GM10266 (cell line): ENCODE measurements around the gene NPFF.

Source experiments
- DNase-seq: peaks from one replicate; pipeline ENCODE4 v3.0.0; 2012; ENCODE audit errors: extremely low spot score
- CTCF ChIP-seq: IDR thresholded peaks from 2 replicates; pipeline ENCODE4 v1.5.1; 2012; ENCODE audit warnings: mild to moderate bottlenecking, low read depth; ENCODE audit not compliant: control insufficient read depth, insufficient read depth; ENCODE audit errors: missing control alignments

The NPFF gene

DNA sequence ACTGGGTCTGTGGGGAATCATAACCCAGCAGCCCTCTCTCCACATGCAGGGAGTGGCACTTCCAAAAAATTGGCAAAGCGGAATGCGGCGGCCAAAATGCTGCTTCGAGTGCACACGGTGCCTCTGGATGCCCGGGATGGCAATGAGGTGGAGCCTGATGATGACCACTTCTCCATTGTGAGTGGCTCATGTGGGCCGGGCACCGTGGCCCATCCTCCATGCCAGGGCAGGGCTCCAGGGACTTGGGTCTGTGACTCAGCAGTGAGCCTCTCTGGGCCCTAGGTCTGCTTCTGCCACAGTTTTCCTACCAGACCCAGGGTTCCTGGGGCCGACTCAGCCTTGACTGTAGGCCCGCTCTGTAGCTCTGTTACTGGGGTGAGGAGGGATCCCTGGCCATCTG is 2.2 kb downstream of the NPFF start:
- no peak for DNase-seq
- no peak for TF ChIP-seq CTCF

GRCh38 chr12:53504004-53504920 is 3.0 kb downstream of the NPFF start:
- no peak for DNase-seq
- TF ChIP-seq CTCF: no peak

DNA sequence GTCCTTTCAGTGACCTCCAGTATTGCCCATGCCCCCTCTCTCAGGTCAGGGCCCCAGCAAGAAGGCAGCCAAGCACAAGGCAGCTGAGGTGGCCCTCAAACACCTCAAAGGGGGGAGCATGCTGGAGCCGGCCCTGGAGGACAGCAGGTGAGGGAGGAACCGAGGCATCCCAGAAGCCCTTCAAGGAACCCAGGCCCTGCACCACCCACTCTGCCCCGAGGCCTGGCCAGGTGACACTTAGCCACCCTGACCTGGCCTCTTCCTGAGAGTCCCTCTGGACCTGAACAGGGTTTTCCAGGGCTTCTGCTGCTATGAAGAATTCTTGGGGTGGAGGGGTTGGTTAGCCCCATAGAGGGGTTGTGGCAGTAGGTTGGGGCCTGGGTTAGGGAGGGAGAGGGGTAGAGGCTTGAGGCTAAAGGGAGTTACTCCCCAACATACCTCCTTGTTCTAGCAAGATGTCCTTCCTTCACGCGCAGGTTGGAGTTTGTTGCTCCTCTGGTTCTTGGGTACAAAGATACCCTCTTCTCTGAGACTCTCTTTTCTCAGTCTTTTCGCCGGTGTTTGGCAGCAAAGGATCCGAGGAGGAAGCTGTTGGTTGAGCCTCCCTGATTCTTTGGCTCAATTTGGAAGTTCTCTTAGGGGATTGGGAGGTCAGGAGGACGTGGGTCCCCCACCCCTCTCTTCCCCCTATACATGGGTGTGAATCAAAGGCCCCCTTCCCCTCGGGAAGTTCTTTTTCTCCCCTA is 4.1 kb downstream of the NPFF start:
- no peak for TF ChIP-seq CTCF
- no peak for DNase-seq

DNA sequence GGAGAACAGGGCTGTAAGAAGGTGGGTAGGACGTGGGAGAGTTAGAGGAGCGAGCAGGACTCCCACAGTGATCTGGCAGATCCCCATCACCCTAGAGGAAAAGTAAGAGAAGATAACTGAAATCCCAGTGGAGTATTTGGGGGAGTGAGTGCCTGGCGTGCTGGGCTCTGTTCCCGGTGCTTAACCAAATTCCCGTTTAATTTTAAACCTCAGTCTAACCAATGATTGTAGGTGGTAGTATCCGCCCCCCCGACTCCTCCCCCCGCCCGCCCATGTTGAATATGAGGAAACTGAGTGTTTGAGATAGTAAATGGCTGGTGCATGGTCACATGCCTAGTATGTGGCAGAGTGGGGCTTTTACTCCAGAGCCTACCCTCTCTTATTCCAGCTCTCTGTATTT is 5.0 kb downstream of the NPFF start:
- no peak for DNase-seq

DNA sequence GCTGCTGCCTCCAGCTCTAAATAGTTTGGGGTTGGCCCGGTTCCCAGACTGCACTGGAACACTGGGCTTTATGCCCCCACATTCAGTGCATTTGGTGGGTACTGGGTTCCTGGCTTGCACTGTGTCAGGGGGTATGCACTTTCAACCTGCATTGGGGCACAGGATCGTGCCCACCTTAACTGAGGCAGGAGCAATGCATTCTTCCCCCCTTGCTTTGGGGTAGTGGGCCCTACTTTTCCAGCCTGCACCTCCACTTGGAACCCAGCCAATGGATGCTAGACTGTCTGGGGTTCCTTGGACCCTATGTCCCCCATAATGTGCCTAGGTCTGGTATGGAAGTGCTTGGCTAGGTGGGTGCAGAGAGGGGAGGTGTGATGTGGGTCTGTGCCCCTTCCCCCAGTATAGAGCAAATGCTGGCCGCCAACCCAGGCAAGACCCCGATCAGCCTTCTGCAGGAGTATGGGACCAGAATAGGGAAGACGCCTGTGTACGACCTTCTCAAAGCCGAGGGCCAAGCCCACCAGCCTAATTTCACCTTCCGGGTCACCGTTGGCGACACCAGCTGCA is 5.6 kb downstream of the NPFF start:
- no peak for TF ChIP-seq CTCF
- DNase-seq: no peak

More for the DNA sequence above, 5.0 kb downstream of the NPFF start:
- TF ChIP-seq CTCF: no peak

DNA sequence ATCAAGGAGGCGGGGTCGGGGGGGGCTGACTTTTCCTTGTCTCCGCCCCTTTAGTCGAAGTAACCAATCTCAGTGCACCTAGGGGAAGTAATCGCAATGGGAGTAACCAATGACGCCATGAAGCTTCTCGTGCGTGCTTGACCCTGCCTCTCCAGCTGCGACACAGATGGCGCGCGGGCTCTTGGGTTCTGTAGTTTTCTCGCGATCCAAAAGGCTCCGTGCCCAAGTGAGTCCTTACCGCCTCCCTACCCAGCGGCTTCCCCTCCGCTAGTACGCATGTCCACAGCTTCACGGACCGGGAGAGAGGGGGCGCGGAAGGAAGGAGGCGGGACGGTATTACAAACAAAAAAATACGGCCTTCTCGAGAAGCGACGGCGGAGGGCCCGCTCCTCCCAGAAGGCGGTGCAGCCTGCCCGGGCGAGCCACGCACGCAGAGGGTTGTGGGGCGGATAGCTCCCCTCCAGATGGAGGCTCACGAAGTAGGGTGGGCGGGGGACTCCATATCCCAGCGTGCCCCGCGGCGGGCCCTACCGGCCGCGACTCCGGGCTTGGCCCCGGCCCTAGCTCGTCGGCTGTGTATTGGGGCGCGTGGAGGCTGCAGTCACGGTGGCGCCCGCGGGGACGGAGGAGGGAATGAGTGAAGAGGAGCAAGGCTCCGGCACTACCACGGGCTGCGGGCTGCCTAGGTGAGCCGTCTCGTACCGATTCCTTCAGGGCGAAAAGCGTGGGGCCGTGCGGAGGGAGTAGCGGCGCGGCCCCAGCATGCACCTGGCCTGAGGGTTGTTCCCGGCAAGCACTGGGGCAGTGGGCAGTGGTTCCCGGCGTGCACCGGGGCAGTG is 6.3 kb downstream of the NPFF start, which contains the start of gene TARBP2:
TARBP2 (plus strand) TSS at position 508 of the 839 bp plus-strand sequence; CDS start at position 634, 126 bp downstream.
- no peak for TF ChIP-seq CTCF
- DNase-seq: peak; percentile 98
